ENCODE results near the gene DKKL1.

The DKKL1 gene

DNA sequence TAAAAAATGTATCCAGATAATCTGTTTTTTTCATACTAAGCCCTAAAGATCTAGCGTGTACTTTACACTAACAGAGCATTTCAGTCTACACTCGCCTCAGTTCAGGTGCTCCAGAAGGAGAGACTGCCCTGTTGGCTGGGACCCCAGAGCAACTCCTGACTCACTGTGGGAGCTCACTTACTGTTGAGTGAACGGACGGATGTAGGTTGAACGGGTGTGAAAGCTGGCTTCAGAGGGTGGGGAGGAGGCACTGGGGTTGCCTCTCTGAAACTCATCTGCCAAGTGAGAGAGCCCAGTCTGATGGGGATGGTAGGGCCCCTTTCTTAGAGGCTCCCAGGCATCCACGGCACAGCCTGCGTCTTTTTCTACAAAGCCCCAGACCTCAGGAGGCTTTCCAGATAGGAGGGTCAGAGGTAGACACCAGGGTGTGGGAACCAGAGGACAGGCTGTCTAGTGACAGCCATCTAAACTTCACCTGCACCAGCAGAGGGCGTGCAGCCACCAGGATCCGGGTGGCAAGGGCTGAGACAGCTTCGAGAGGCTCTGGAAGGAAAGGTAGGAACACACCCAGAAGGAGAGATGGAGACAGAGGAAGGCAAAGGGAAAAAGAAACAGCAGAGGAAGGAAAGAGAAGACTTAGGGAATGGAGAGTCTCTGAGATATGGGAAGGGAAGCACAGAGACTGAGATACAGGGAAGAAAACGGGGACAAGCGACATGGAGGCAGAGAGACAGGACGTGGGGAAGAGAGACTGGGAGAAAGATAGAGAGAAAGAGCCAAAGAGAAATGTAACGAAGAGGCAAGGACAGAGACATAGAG lies 28.1 kb downstream of the DKKL1 start:
- in situ Hi-C loops (cut with HindIII; ENCODE audit: low sequenced_read_pairs), result no loop called here

DNA sequence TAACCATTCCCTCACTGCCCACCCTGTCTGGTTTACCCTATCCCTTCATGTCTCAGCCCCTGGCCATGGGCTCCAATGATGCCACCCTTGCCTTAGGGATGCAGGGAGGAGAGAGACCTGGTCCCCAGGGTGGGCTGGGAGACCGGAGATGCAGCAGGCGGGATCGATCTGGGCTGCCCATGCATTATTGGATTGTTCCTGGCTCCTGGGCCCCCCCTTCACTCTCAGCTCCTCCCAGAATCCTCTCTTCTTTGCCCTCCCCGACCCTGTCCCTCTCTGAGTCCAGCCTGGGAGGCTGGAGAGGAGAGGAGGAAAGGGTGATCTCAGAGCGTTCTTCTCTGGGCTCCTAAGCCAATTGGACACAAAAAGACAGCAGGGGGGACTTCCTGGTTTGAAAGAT lies 30.2 kb downstream of the DKKL1 start:
- in situ Hi-C loops (cut with HindIII; ENCODE audit: low sequenced_read_pairs), result no loop called here

DNA sequence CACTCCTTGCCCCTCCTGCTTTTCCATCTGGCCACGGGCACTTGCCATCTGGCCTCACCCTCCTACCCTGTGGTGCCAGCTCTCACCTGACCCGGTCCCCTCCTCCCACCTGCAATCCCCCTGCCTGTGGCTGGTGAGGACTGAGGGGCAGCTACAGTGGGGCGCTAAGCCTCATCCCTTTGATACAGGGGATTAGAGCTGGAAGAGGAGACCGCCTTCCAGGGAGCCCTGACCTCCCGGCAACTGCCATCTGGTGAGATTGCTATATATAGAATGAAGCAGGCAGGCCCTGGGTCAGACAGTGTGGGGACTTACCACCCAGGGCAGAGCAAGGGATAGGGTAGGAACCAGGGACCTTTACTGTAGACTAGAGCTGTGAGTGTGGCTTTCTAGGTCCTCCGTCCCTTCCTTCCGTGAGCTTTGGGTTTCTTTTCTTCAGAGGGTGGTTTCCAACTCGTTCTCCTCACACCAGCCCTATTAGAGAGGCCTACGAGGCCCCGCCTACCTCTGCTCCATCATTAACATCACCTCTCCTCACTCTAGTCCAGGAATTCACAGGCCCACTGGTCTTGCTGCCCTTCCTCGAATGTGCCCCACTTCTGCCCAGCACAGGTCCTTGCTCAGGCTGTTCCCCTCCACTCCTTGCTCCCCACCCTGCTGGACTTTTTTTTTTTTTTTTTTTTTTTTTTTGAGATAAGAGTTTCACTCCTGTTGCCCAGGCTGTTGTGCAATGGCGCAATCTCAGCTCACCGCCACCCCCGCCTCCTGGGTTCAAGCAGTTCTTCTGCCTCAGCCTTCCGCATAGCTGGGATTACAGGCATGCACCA lies 32.1 kb downstream of the DKKL1 start:
- in situ Hi-C loops (cut with HindIII; ENCODE audit: low sequenced_read_pairs), result no loop called here

DNA sequence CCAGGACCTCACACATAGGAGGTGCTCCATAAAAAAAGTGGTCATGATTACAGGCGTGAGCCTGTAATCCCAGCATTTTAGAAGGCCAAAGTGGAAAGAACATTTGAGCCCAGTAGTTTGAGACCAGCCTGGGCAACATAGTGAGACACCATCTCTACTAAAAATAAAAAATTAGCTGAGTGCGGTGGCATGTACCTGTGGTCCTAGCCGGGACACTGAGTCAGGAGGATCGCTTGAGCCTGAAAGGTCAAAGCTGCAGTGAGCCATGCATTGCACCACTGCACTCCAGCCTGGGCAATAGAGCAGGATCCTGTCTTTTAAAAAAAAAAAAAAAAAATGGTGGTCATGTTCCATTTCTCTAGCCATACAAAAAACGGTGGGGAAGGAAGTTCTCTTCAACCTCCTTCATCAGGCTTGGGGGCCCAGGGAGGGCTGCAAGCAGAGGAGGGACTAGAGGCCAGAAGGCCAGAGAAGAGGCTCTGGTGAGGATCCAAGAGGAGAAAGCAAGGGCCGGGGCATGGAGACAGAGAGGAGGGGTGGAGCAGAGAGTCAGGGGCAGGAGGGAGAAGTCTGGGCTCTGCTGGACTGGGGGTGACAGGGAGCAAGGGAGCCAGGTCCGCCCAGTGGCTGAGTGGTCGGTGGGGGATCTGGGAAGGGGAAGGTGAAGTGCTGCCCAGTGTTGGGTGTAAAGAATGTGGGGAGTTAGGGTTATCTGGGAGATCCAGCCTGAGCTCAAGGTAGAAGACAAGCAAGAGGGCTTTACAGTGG lies 33.2 kb downstream of the DKKL1 start:
- in situ Hi-C loops (cut with HindIII; ENCODE audit: low sequenced_read_pairs), result no loop called here

DNA sequence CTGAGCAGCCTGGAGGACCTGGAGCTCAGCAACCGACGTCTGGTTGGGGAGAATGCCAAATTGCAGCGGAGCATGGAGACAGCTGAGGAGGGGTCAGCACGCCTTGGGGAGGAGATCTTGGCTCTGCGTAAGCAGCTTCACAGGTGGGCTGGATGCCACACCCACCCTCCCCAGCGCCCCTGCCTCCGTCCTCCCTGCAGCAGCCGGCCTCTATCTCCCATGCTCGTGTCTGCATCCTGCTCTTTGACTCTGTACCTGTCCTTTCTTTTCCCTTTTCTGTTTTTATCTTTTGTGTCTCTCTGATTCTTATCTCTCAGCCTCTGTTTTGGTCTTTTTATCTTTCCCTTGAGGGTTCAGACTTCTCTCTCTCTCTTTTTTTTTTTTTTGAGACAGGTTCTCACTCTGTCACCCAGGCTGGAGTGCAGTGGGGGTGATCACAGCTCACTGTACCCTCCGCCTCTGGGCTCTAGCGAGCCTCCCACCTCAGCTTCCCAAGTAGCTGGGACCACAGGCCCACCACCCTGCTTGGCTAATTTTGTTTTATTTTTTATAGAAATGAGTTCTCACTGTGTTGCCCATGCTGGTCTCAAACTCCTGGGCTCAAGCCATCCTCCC lies 34.4 kb downstream of the DKKL1 start:
- in situ Hi-C loops (cut with HindIII; ENCODE audit: low sequenced_read_pairs), result no loop called here

DNA sequence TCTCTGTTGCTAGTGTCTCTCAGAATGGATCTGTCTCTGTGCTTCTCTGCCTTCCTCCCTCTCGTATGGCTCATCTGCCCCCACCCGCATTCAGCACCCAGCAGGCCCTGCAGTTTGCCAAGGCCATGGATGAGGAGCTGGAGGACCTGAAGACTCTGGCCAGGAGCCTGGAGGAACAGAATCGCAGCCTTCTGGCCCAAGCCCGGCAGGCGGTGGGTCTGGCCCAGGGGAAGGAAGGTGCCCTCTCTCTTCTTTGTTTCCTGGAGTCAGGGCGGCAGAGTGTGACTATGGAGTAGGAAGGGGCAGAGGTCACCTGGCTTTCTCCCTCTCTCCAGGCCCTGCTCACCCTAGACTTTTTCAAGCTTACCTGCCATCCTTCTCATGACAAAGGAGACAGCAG lies 35.3 kb downstream of the DKKL1 start:
- in situ Hi-C loops (cut with HindIII; ENCODE audit: low sequenced_read_pairs), result no loop called here

DNA sequence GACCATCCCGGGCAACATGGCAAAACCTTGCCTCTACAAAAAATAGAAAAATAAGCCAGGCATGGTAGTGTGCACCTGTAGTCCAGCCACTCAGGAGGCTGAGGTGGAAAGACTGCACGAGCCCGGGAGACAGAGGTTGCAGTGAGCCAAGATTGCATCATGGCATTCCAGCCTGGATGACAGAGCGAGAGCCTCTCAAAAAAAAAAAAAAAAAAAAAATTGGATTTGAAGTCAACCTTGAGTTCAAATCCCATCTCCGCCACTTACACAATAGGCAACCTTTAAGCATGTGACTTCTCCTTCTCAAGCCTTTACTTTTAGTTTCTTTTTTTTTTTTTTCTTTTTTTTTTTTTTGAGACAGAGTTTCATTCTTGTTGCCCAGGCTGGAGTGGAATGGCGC lies 36.4 kb downstream of the DKKL1 start:
- in situ Hi-C loops (cut with HindIII; ENCODE audit: low sequenced_read_pairs), result no loop called here

DNA sequence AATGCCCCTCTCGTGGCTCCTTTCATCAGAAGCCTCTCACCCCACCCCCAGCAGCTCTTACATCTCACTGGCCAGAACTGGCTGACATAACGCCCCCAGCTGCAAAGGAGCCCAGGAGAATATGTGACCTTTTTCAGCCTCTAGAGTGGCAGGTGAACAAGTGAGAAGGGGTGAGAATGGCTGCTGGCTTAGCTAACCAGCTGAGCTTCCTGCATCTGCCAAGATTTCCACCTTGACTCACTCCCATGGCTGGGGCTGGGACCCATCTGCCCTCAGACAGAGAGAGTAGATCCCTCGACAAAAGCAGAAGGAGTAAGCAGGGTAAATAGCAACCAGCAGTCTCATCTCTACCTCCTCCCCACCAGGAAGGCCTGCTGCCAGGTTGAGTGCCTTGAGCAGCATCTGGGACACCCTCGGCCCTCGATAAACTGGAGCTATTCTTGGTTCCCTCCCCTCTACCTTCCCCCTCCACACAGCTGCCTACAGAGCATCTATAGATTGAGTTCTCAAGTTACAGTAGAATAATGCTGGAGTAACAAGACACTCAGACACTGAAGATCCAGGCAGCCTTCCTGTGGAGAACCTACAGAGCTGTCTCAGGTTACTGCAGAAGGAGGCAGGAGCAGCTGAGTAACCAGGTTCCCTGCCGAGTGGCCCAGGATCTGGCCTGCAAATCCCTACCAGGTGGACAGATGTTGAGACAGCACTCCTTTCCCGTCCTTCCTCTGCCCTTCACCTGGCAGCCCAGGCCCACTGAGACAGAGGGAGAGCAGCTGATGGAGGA lies 39.9 kb downstream of the DKKL1 start:
- in situ Hi-C loops (cut with HindIII; ENCODE audit: low sequenced_read_pairs), result no loop called here

DNA sequence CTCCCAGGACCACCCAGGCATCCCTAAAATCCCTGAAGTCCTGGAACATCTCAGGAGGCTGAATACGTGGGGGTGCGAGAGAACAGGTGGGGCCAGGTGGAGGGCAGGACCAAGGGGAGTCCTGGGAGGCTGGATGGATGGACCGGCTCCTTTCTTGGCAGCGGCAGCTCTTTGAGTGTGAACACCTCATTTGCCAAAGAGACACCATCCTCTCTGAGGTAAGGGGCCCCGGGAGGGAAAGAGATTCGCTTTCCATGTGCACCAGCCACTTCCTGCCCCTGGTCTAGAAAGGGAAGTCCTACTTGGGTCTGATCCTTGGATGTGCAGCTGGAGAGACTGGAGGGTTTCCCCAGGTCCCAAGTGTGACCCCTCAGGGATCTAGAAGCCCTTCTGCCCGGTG lies 43.4 kb downstream of the DKKL1 start:
- in situ Hi-C loops (cut with HindIII; ENCODE audit: low sequenced_read_pairs), result no loop called here

DNA sequence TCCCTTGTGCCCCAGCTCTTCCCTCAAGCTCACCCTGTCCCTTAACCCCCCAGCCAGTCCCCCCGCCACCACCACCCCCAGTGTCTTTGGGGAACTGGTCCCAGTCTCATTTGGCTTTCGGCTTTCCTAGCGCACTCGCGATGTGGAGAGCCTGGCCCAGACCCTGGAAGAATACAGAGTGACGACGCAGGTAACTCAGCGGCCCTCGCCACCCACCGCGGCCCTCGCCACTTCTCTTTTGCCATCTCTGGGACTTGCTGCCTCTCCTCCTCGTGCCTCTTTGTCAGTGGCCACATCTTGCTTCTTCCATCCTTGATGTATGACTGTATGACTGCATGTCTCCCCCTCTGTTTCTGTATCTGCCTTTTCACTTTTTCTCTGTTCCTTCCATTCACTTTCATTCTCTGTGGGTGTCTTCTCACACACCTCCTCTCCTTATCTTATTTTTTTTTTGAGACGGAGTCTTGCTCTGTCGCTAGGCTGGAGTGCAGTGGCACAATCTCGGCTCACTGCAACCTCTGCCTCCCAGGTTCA lies 43.9 kb downstream of the DKKL1 start:
- in situ Hi-C loops (cut with HindIII; ENCODE audit: low sequenced_read_pairs), result no loop called here

DNA sequence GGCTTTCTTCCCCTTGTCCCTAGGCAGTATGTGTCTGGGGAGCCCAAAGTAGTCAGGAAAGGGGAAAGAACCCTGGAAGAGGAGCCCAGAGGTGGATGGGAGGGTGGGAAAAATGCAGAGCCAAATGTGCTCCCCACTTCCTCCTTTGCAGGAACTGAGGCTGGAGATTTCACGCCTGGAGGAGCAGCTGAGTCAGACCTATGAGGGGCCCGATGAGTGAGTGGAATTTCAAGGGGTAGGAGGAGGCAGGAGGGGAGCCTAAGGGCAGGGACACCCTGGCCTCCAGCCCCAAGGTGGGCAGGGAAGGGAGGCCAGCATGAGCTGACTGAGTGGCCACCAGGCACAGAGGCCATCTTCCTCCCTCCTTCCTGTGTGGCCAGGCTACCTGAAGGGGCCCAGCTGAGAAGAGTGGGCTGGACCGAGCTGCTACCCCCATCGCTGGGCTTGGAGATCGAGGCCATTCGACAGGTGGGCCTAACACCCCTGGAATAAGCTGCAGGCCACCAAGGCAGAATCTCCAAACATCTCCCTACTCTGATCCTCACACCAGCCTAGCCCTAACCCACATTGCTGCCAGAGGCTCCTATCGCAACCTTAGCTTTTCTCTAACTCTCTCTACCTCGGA lies 45.3 kb downstream of the DKKL1 start:
- in situ Hi-C loops (cut with HindIII; ENCODE audit: low sequenced_read_pairs), result no loop called here

DNA sequence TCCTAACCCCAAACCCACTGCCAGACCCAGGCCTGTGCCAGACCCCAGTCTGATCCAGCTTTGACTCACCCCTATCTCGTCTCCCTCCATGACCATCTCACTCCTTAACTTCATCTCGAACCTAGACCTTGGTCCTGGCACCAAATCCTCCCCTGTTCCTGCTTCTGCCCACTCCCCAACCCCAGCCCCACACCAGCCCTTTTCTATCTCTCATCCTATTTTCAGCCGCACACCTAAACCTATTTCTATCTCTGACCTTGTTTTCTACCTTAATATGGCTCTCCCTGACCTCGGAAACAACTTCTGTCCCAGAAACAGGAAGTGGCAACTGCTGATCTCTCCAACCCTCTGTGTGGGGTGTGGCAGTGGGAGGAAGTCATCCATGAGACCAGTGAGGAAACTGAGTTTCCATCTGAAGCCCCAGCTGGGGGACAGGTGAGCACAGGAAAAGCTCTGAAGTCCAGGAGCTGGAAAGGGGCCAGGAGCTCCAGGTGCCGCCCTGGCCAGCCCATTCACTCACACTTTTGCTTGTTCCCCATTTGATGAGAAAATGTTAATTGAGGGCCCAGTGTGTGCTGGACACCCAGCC lies 45.9 kb downstream of the DKKL1 start:
- in situ Hi-C loops (cut with HindIII; ENCODE audit: low sequenced_read_pairs), result no loop called here

DNA sequence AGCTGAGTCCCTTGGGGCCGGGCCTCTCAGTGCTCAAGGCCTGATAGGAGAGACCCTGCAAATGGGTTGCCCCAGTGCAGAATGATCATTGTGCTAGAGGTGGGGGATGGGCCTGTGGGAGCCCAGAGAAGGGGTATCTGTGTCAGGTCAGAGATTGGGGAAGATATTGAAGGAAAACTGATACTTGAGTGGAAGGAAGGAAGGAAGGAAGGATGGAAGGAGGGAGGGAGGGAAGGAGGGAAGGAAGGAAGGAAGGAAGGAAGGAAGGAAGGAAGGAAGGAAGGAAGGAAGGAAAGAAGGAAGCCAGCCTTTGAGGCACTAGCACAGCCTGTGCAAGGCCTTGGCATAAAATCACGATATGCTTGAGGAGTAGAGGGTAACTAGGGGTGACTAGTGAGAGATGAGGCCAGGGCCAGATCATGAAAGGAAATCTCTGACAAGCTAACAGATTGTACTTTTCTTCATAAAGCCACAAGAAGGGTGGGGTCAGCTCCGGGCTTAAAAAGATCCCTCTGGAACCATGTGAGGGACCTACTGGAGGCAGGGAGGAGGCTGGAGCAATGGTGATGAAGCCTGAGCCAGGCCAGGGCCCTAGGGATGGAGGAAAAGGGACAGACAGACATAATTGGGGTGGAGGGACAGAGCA lies 48.1 kb downstream of the DKKL1 start:
- in situ Hi-C loops (cut with HindIII; ENCODE audit: low sequenced_read_pairs), result no loop called here

DNA sequence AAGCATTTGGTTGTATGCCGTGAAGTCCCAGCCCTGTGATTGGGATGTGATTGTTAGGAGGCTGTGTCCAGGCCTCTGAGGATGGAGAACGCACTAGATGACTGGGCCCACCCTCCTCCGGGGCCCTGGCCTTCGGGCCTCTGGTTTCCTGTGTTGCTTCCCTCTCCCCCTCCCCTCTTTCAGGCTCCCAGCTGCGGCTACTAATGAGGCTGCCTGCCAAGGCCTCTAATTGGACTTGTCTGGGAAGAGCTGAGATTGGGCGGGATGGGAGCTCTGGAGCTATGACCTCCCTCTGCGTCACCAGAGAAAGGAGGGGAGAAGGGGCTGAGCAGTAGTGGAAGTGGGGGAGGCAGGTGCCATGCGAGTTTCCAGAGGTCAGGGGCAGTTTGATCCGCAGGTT lies 49.7 kb downstream of the DKKL1 start:
- in situ Hi-C loops (cut with HindIII; ENCODE audit: low sequenced_read_pairs), result no loop called here

DNA sequence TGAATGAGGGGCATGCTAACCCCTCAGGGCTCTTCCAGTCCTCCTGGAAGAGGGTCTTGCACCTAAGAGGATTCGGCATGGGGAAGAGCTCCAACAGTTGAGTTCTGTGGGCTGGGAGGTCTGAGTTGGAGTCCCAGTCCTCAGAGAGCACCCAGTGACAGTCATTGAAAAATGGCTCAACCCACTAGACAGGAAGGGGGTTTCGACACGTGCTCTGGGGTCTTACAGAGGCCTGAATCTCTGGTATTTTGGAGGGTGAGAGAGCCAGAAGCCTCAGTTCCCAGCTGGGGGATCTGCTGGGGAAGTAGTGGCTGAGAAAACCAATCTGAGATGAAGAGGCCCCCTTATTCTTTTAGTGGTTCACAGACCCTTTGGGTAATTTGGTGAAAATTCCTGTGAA lies 50.6 kb downstream of the DKKL1 start:
- in situ Hi-C loops (cut with HindIII; ENCODE audit: low sequenced_read_pairs), result no loop called here

DNA sequence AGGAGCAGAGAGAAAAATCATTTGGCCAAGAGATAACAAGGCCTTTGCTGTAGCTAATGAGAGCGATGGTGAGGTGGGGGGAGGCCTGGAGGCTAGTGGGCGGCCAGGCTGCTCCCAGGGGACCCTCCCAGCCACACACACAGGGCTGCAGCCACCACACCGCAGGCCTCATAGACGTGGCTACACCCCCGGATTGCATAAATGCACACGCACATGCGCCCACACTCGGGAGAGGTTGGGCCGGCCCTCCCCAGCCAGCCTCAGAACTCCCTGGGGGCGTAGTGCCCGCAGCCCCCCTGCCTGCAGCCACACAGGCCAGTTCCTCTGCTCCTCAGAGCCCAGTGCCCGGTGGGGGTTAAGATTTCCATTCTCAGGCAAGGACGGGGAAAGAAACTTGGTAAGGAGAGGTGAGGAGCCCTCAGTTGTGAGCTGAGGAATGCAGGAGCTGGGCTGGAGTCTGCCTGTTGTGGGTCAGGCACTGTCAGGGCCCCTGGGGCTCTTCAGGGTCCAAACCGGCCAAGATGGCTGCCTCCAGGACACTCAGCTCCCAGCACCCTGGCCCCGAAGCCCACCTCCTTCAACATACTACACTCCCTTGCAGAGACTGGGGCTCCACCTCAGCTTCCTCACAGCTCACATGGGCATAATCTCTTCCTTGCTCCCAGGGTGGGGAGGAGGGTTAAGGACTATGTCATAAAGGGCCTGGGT lies 51.6 kb downstream of the DKKL1 start:
- in situ Hi-C loops (cut with HindIII; ENCODE audit: low sequenced_read_pairs), result no loop called here

DNA sequence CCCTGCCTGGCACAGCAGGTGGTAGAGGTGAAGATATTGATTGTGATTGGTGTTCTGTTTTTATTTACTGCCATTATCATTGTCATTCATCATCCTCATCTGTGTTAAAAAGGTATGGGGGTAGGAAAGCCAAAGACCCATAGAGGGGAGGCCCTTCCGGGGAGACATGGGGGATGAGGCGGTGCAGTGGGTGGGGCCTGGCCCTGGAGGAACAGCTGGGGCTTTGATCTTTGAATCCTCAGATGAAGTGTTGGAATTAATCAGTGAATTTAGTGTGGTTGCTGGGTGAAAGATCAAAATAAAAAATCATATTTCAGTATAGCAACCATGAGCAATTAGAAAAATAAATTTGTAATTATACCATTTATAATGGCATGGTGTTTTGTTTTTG lies 52.1 kb downstream of the DKKL1 start:
- in situ Hi-C loops (cut with HindIII; ENCODE audit: low sequenced_read_pairs), result no loop called here

DNA sequence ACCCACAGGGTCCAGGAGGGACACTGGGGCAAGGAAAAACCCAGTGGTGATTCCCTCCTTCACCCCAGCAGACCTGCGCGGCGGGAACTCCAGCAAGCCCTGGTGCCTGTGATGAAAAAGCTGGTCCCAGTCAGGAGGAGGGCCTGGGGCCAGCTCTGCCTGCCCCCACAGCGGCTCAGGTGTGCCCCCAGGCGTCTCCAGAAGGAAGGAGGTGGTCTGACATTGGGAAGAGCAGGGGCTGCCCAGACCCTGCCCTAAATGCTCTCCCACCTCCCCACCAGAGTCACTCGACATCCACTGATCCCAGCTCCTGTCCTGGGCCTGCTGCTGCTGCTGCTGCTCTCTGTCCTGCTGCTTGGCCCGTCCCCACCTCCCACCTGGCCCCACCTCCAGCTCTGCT lies 53.4 kb downstream of the DKKL1 start:
- in situ Hi-C loops (cut with HindIII; ENCODE audit: low sequenced_read_pairs), result no loop called here
